ENCODE results near the gene FNIP1. TPM values are rescaled to one million over a fixed set of nuclear protein-coding genes. Genes with fewer than 3 reads are reported as not detected.

The FNIP1 gene
- total RNA-seq, 2 donors from 2014 or later = 23.0 to 23.8 TPM

GRCh38 chr5:131757830-131758519 is 38.8 kb downstream of the FNIP1 start:
- H3K4me1 Mint-ChIP-seq (ENCODE audit: low read depth) = peaks cover 27% of the 10 kb centered on the region
- no peak for ATAC-seq (replicated peaks in 1 of 2)

GRCh38 chr5:131756942-131757341 is 39.9 kb downstream of the FNIP1 start:
- no peak overlapping the region for H3K27ac Mint-ChIP-seq
- H3K4me3 Mint-ChIP-seq = no peak overlapping the region
- no peaks in the 10 kb centered on the region for H3K27me3 Mint-ChIP-seq (ENCODE audit: low read depth)
- DNase-seq (no peak), ATAC-seq (replicated peaks in 1 of 2) (no peak)
- H3K36me3 Mint-ChIP-seq (ENCODE audit: insufficient read depth in 2 of 2) = no peaks in the 10 kb centered on the region
- peaks cover 0 to 1% of the 10 kb centered on the region in 2 donors for H3K9me3 Mint-ChIP-seq
- peaks cover 24% of the 10 kb centered on the region for H3K4me1 Mint-ChIP-seq (ENCODE audit: low read depth)

More at GRCh38 chr5:131757830-131758519, 38.8 kb downstream of the FNIP1 start:
- H3K36me3 Mint-ChIP-seq (ENCODE audit: insufficient read depth in 2 of 2) = peaks cover 0 to 2% of the 10 kb centered on the region in 2 donors
- H3K27me3 Mint-ChIP-seq (ENCODE audit: low read depth) = no peaks in the 10 kb centered on the region
- peaks cover 2 to 4% of the 10 kb centered on the region in 2 donors for H3K9me3 Mint-ChIP-seq
- H3K27ac Mint-ChIP-seq = no peak overlapping the region
- no peak for DNase-seq
- no peak overlapping the region for H3K4me3 Mint-ChIP-seq

GRCh38 chr5:131754363-131754762 is 42.5 kb downstream of the FNIP1 start:
- H3K9me3 Mint-ChIP-seq = no peaks in the 10 kb centered on the region
- H3K27me3 Mint-ChIP-seq (ENCODE audit: low read depth) = no peaks in the 10 kb centered on the region
- no peak for ATAC-seq (replicated peaks in 1 of 2)
- no peak for DNase-seq
- H3K4me1 Mint-ChIP-seq (ENCODE audit: low read depth) = peaks cover 17% of the 10 kb centered on the region
- H3K27ac Mint-ChIP-seq = no peak overlapping the region
- H3K36me3 Mint-ChIP-seq (ENCODE audit: insufficient read depth in 2 of 2) = no peaks in the 10 kb centered on the region
- no peak overlapping the region for H3K4me3 Mint-ChIP-seq

- H3K4me1 Mint-ChIP-seq (ENCODE audit: low read depth) = peaks cover 29% of the 10 kb centered on the region
- no peak for ATAC-seq (replicated peaks in 1 of 2)
- no peak for DNase-seq
These were observed 45.3 kb downstream of the FNIP1 start for GRCh38 chr5:131751506-131751905.

GRCh38 chr5:131749723-131750470 is 46.9 kb downstream of the FNIP1 start:
- peaks cover 37% of the 10 kb centered on the region for H3K4me1 Mint-ChIP-seq (ENCODE audit: low read depth)
- ATAC-seq (replicated peaks in 1 of 2) = no peak

More at GRCh38 chr5:131751506-131751905, 45.3 kb downstream of the FNIP1 start:
- H3K9me3 Mint-ChIP-seq = no peaks in the 10 kb centered on the region
- peaks cover 0 to 3% of the 10 kb centered on the region in 2 donors for H3K36me3 Mint-ChIP-seq (ENCODE audit: insufficient read depth in 2 of 2)
- H3K27ac Mint-ChIP-seq = peak overlapping the region; percentile 41
- no peaks in the 10 kb centered on the region for H3K27me3 Mint-ChIP-seq (ENCODE audit: low read depth)
- H3K4me3 Mint-ChIP-seq = no peak overlapping the region

GRCh38 chr5:131749138-131749537 is 47.7 kb downstream of the FNIP1 start:
- Mint-ChIP-seq H3K4me3 (no peak overlapping the region), H3K27me3 (ENCODE audit: low read depth) (no peaks in the 10 kb centered on the region), H3K36me3 (ENCODE audit: insufficient read depth in 2 of 2) (peaks cover 3 to 5% of the 10 kb centered on the region in 2 donors), H3K4me1 (ENCODE audit: low read depth) (peaks cover 31% of the 10 kb centered on the region), H3K27ac (no peak overlapping the region), H3K9me3 (no peaks in the 10 kb centered on the region)
- DNase-seq = no peak
- peak; percentile 26 to 33 for ATAC-seq (replicated peaks in 1 of 2)

More at GRCh38 chr5:131749723-131750470, 46.9 kb downstream of the FNIP1 start:
- Mint-ChIP-seq H3K9me3 (no peaks in the 10 kb centered on the region), H3K27me3 (ENCODE audit: low read depth) (no peaks in the 10 kb centered on the region), H3K27ac (no peak overlapping the region), H3K36me3 (ENCODE audit: insufficient read depth in 2 of 2) (peaks cover 0 to 5% of the 10 kb centered on the region in 2 donors), H3K4me3 (no peak overlapping the region)
- no peak for DNase-seq

GRCh38 chr5:131747180-131748105 is 49.4 kb downstream of the FNIP1 start:
- peak in 1 of 2 donors; percentile 19 for DNase-seq
- no peaks in the 10 kb centered on the region for H3K27me3 Mint-ChIP-seq (ENCODE audit: low read depth)
- H3K4me1 Mint-ChIP-seq (ENCODE audit: low read depth) = peaks cover 31% of the 10 kb centered on the region
- H3K9me3 Mint-ChIP-seq = no peaks in the 10 kb centered on the region
- peak overlapping the region; percentile 98 for H3K27ac Mint-ChIP-seq
- H3K4me3 Mint-ChIP-seq = peak overlapping the region; percentile 43 to 62
- peak; percentile 92 to 93 for ATAC-seq (replicated peaks in 1 of 2)
- peaks cover 5 to 10% of the 10 kb centered on the region in 2 donors for H3K36me3 Mint-ChIP-seq (ENCODE audit: insufficient read depth in 2 of 2)

- H3K9me3 Mint-ChIP-seq = no peaks in the 10 kb centered on the region
- H3K4me1 Mint-ChIP-seq (ENCODE audit: low read depth) = peaks cover 31% of the 10 kb centered on the region
- peaks cover 5 to 10% of the 10 kb centered on the region in 2 donors for H3K36me3 Mint-ChIP-seq (ENCODE audit: insufficient read depth in 2 of 2)
- DNase-seq (no peak), ATAC-seq (replicated peaks in 1 of 2) (no peak)
- no peak overlapping the region for H3K27ac Mint-ChIP-seq
- H3K4me3 Mint-ChIP-seq = peak overlapping the region; percentile 43 to 62
- H3K27me3 Mint-ChIP-seq (ENCODE audit: low read depth) = no peaks in the 10 kb centered on the region
These were observed 50.4 kb downstream of the FNIP1 start for GRCh38 chr5:131746423-131746822.

- DNase-seq (no peak), ATAC-seq (replicated peaks in 1 of 2) (no peak)
- Mint-ChIP-seq H3K9me3 (no peaks in the 10 kb centered on the region), H3K4me1 (ENCODE audit: low read depth) (peaks cover 31% of the 10 kb centered on the region), H3K4me3 (no peak overlapping the region), H3K36me3 (ENCODE audit: insufficient read depth in 2 of 2) (peaks cover 5 to 10% of the 10 kb centered on the region in 2 donors), H3K27me3 (ENCODE audit: low read depth) (no peaks in the 10 kb centered on the region), H3K27ac (peak overlapping the region; percentile 61)
These were observed 51.1 kb downstream of the FNIP1 start for GRCh38 chr5:131745703-131746102.

- no peak overlapping the region for H3K4me3 Mint-ChIP-seq
- H3K4me1 Mint-ChIP-seq (ENCODE audit: low read depth) = peaks cover 31% of the 10 kb centered on the region
- no peaks in the 10 kb centered on the region for H3K27me3 Mint-ChIP-seq (ENCODE audit: low read depth)
- no peak overlapping the region for H3K27ac Mint-ChIP-seq
- no peak for ATAC-seq (replicated peaks in 1 of 2)
- no peaks in the 10 kb centered on the region for H3K9me3 Mint-ChIP-seq
- peaks cover 5 to 10% of the 10 kb centered on the region in 2 donors for H3K36me3 Mint-ChIP-seq (ENCODE audit: insufficient read depth in 2 of 2)
- DNase-seq = no peak
These were observed 51.7 kb downstream of the FNIP1 start for GRCh38 chr5:131745155-131745554.

GRCh38 chr5:131740477-131740876 is 56.3 kb downstream of the FNIP1 start:
- no peaks in the 10 kb centered on the region for H3K4me1 Mint-ChIP-seq (ENCODE audit: low read depth)
- peaks cover 7 to 8% of the 10 kb centered on the region in 2 donors for H3K36me3 Mint-ChIP-seq (ENCODE audit: insufficient read depth in 2 of 2)
- DNase-seq (no peak), ATAC-seq (replicated peaks in 1 of 2) (no peak)
- no peaks in the 10 kb centered on the region for H3K9me3 Mint-ChIP-seq
- no peak overlapping the region for H3K4me3 Mint-ChIP-seq
- no peak overlapping the region for H3K27ac Mint-ChIP-seq
- H3K27me3 Mint-ChIP-seq (ENCODE audit: low read depth) = no peaks in the 10 kb centered on the region

- Mint-ChIP-seq H3K36me3 (ENCODE audit: insufficient read depth in 2 of 2) (peaks cover 4 to 7% of the 10 kb centered on the region in 2 donors), H3K9me3 (peaks cover 2 to 4% of the 10 kb centered on the region in 2 donors), H3K4me1 (ENCODE audit: low read depth) (no peaks in the 10 kb centered on the region), H3K4me3 (no peak overlapping the region), H3K27me3 (ENCODE audit: low read depth) (no peaks in the 10 kb centered on the region), H3K27ac (no peak overlapping the region)
- no peak for DNase-seq
- no peak for ATAC-seq (replicated peaks in 1 of 2)
These were observed 61.4 kb downstream of the FNIP1 start for GRCh38 chr5:131735393-131735792.

Measured in activated T-cell treated with anti-CD3 and anti-CD28 coated beads, Interleukin-2, amount 50 U/mL, for 72 hours (primary cell).